IMR-90 (cell line): ENCODE data around the gene C1QL2. TPM values are rescaled to one million over a fixed set of nuclear protein-coding genes. Genes with fewer than 3 reads are reported as not detected.

Experiments used
- ATAC-seq: fragments of 200-7000 bp; cut with Tn5 transposase; 2 replicates; pipeline ENCODE4 v1.9.1; 2020; ENCODE audit warnings: low read depth, mild to moderate bottlenecking, moderate library complexity
- BruUV-seq: library from RNA; stranded (reverse); fragments of 400-500 nt; replicated peaks from 2 replicates; lab custom pipeline; 2021; lab: Mats Ljungman, UMichigan
- CTCF ChIA-PET: fragments of 300-600 bp; formaldehyde crosslinking; extraction: SDS; loops from one replicate; lab custom pipeline; 2021; ENCODE audit warnings: antibody characterized with exemption; lab: Yijun Ruan, JAX
- POLR2A ChIA-PET: fragments of 300-600 bp; sonication (Branson Sonifier 250); formaldehyde crosslinking; loops from one replicate; lab custom pipeline; 2022; ENCODE audit warnings: antibody characterized with exemption; ENCODE audit not compliant: unreplicated experiment; lab: Charles Lee
- DNase-seq: peaks from one replicate; pipeline ENCODE4 v3.0.0; 2013
- H2AFZ ChIP-seq: replicated peaks from 2 replicates; pipeline ENCODE3; 2013; ENCODE audit warnings: low read length, mild to moderate bottlenecking; ENCODE audit not compliant: poor library complexity
- H2AK5ac ChIP-seq: 2 replicates; pipeline ENCODE4 v1.6.1; 2013; ENCODE audit warnings: low read depth, low read length, inconsistent platforms
- H2AK9ac ChIP-seq: replicated peaks from 2 replicates; pipeline ENCODE3; 2013; ENCODE audit warnings: mild to moderate bottlenecking, low read depth, low read length, moderate library complexity; ENCODE audit not compliant: poor library complexity
- H2BK120ac ChIP-seq: 2 replicates; pipeline ENCODE4 v1.6.1; 2013; ENCODE audit warnings: low read depth, low read length, inconsistent platforms
- H2BK15ac ChIP-seq: 3 replicates; pipeline ENCODE4 v1.6.1; 2013; ENCODE audit warnings: low read depth, low read length, inconsistent platforms
- H2BK20ac ChIP-seq: 2 replicates; pipeline ENCODE4 v1.6.1; 2013; ENCODE audit warnings: low read depth, mild to moderate bottlenecking, inconsistent platforms, low read length, moderate library complexity
- H2BK5ac ChIP-seq: 2 replicates; pipeline ENCODE4 v1.6.1; 2013; ENCODE audit warnings: mild to moderate bottlenecking, low read depth, low read length, inconsistent platforms; ENCODE audit not compliant: poor library complexity, severe bottlenecking
- H3K14ac ChIP-seq: replicated peaks from 2 replicates; pipeline ENCODE4 v1.6.1; 2013; ENCODE audit warnings: low read depth, low read length, inconsistent platforms
- H3K18ac ChIP-seq: 2 replicates; pipeline ENCODE4 v1.6.1; 2013; ENCODE audit warnings: low read depth, low read length, control low read depth
- H3K23ac ChIP-seq: 2 replicates; pipeline ENCODE4 v1.6.1; 2013; ENCODE audit warnings: low read depth, low read length, inconsistent platforms
- H3K27ac ChIP-seq: 2 replicates; pipeline ENCODE4 v1.5.1; 2013; ENCODE audit warnings: mild to moderate bottlenecking, control low read depth, low read length; ENCODE audit not compliant: insufficient read depth
- H3K27me3 ChIP-seq: 2 replicates; pipeline ENCODE4 v1.6.1; 2013; ENCODE audit warnings: low read length; ENCODE audit not compliant: control insufficient read depth, insufficient read depth
- H3K36me3 ChIP-seq: 2 replicates; pipeline ENCODE4 v1.6.1; 2013; ENCODE audit warnings: low read length, mixed read lengths; ENCODE audit not compliant: control insufficient read depth, insufficient read depth
- H3K4ac ChIP-seq: 2 replicates; pipeline ENCODE4 v1.6.1; 2013; ENCODE audit warnings: low read depth, low read length, inconsistent platforms
- H3K4me1 ChIP-seq: 2 replicates; pipeline ENCODE4 v1.6.1; 2013; ENCODE audit warnings: low read length, mixed read lengths; ENCODE audit not compliant: control insufficient read depth, insufficient read depth
- H3K4me2 ChIP-seq: 2 replicates; pipeline ENCODE4 v1.6.1; 2013; ENCODE audit warnings: low read depth, mild to moderate bottlenecking, control low read depth, low read length, moderate library complexity
- H3K4me3 ChIP-seq: 2 replicates; pipeline ENCODE4 v1.5.1; 2013; ENCODE audit warnings: low read depth, mild to moderate bottlenecking, control low read depth, low read length, moderate library complexity; ENCODE audit not compliant: insufficient read depth
- H3K56ac ChIP-seq: 2 replicates; pipeline ENCODE4 v1.6.1; 2013; ENCODE audit warnings: low read length, inconsistent platforms; ENCODE audit not compliant: insufficient read depth; ENCODE audit errors: extremely low read depth
- H3K79me1 ChIP-seq, 2 experiments: 2 replicates each; pipeline ENCODE4 v1.6.1; 2013; ENCODE audit warnings: low read length in 2 of 2, inconsistent platforms in 1 of 2, low read depth in 1 of 2
- H3K9ac ChIP-seq: 2 replicates; pipeline ENCODE4 v1.6.1; 2013; ENCODE audit warnings: low read depth, low read length, control low read depth
- H3K9me1 ChIP-seq: 2 replicates; pipeline ENCODE4 v1.6.1; 2013; ENCODE audit warnings: low read length, inconsistent platforms; ENCODE audit not compliant: insufficient read depth
- H3K9me3 ChIP-seq: 2 replicates; pipeline ENCODE4 v1.6.1; 2013; ENCODE audit warnings: low read length; ENCODE audit not compliant: control insufficient read depth, insufficient read depth
- H4K20me1 ChIP-seq: 2 replicates; pipeline ENCODE4 v1.6.1; 2013; ENCODE audit warnings: low read length, inconsistent platforms; ENCODE audit not compliant: insufficient read depth
- H4K5ac ChIP-seq: 2 replicates; pipeline ENCODE4 v1.6.1; 2013; ENCODE audit warnings: mild to moderate bottlenecking, low read depth, low read length, control low read depth
- H4K8ac ChIP-seq, 2 experiments: 2 replicates each; pipeline ENCODE4 v1.6.1; 2013; ENCODE audit warnings: low read depth in 2 of 2, low read length in 2 of 2, control low read depth in 1 of 2, inconsistent platforms in 1 of 2
- H4K91ac ChIP-seq: 2 replicates; pipeline ENCODE4 v1.6.1; 2013; ENCODE audit warnings: low read depth, low read length, inconsistent platforms; ENCODE audit not compliant: insufficient read depth
- BHLHE40 ChIP-seq: fragments of 150-350 bp; IDR thresholded peaks from 2 replicates; pipeline ENCODE4 v1.6.1; 2016; ENCODE audit warnings: mild to moderate bottlenecking, low read depth, low read length
- CEBPB ChIP-seq: IDR thresholded peaks from 2 replicates; pipeline ENCODE4 v1.6.1; 2012; ENCODE audit warnings: low read depth, low read length, improper control_type of control experiment
- CHD1 ChIP-seq: IDR thresholded peaks from 2 replicates; pipeline ENCODE4 v1.6.1; 2012; ENCODE audit warnings: low read depth, low read length, improper control_type of control experiment
- CTCF ChIP-seq: conservative IDR thresholded peaks from 2 replicates; pipeline ENCODE4 v1.5.1; 2012; ENCODE audit warnings: mild to moderate bottlenecking, low read depth, low read length, improper control_type of control experiment
- ELK1 ChIP-seq: fragments of 150-350 bp; IDR thresholded peaks from 2 replicates; pipeline ENCODE4 v1.6.1; 2016; ENCODE audit warnings: low read depth, mild to moderate bottlenecking, low read length, moderate library complexity, borderline replicate concordance
- FOS ChIP-seq: fragments of 150-350 bp; IDR thresholded peaks from 2 replicates; pipeline ENCODE4 v1.6.1; 2016; ENCODE audit warnings: low read depth, low read length
- MAFK ChIP-seq: IDR thresholded peaks from 2 replicates; pipeline ENCODE4 v1.6.1; 2012; ENCODE audit warnings: low read depth, low read length, improper control_type of control experiment
- MAZ ChIP-seq: IDR thresholded peaks from 2 replicates; pipeline ENCODE4 v1.6.1; 2012; ENCODE audit warnings: low read depth, mild to moderate bottlenecking, low read length, improper control_type of control experiment, moderate library complexity, borderline replicate concordance
- NFE2L2 ChIP-seq: fragments of 150-350 bp; IDR thresholded peaks from 2 replicates; pipeline ENCODE4 v1.6.1; 2016; ENCODE audit warnings: low read depth, mild to moderate bottlenecking, low read length
- POLR2A ChIP-seq: IDR thresholded peaks from 2 replicates; pipeline ENCODE4 v1.6.1; 2012; ENCODE audit warnings: mild to moderate bottlenecking, low read depth, low read length
- RAD21 ChIP-seq: IDR thresholded peaks from 2 replicates; pipeline ENCODE4 v1.6.1; 2012; ENCODE audit warnings: low read length, improper control_type of control experiment
- RCOR1 ChIP-seq: IDR thresholded peaks from 2 replicates; pipeline ENCODE4 v1.6.1; 2012; ENCODE audit warnings: mild to moderate bottlenecking, low read length, improper control_type of control experiment; ENCODE audit not compliant: insufficient replicate concordance
- SMC3 ChIP-seq: fragments of 150-350 bp; IDR thresholded peaks from 2 replicates; pipeline ENCODE4 v1.6.1; 2016; ENCODE audit warnings: low read depth, mild to moderate bottlenecking, antibody characterized with exemption, low read length, moderate library complexity
- USF2 ChIP-seq: fragments of 150-350 bp; IDR thresholded peaks from 2 replicates; pipeline ENCODE4 v1.6.1; 2017; ENCODE audit warnings: mild to moderate bottlenecking, antibody characterized with exemption, low read length, low read depth
- WGBS, 2 experiments: methylation state at CpG; one replicate each; pipeline versions ENCODE4 v1.1.5 to v1.1.7; 2013; ENCODE audit warnings: missing lambda C conversion rate in 2 of 2; ENCODE audit not compliant: insufficient read length in 1 of 2; ENCODE audit errors: extremely low coverage in 2 of 2; 5-methylcytosine and 5-hydroxymethylcytosine counted together
- dilution Hi-C: fragments of 300-500 bp; cut with HindIII; formaldehyde crosslinking; loops from one replicate; pipeline ENCODE4 v1.14.3; 2018; ENCODE audit warnings: low sequenced_read_pairs; ENCODE audit not compliant: unreplicated experiment
- in situ Hi-C: fragments of 300-500 bp; cut with MboI; formaldehyde crosslinking; loops from 3 replicates; pipeline ENCODE4 v1.14.3; 2019; ENCODE audit warnings: low sequenced_read_pairs, inconsistent platforms, mixed read lengths
- intact Hi-C: fragments of 100-400 bp; cut with micrococcal nuclease; formaldehyde crosslinking; loops from 2 replicates; pipeline ENCODE4 v1.10.0; 2022
- polyA plus RNA-seq, 3 experiments: library from polyadenylated mRNA; depleted of rRNA; stranded (reverse); fragments of >200 nt; gene quantifications; 2 replicates each; pipeline ENCODE4 v1.2.3, GENCODE V29; 2012; ENCODE audit warnings: low replicate concordance in 1 of 3
- total RNA-seq: library from RNA; depleted of rRNA; stranded (reverse); fragments of >200 nt; gene quantifications from 2 replicates; pipeline ENCODE4 v1.2.3, GENCODE V29; 2012

The C1QL2 gene
- total and polyA plus RNA-seq, 2 of the 4 experiments (the other 2 are of a cell fraction) = not detected

GRCh38 chr2:119106301-119106897, 52.2 kb downstream of the C1QL2 start:
- no peaks in the 10 kb centered on the region for H3K27me3 ChIP-seq
- H4K8ac ChIP-seq = no peak overlapping the region
- intact Hi-C loops (loop anchor here (5.0 kb wide), 1 partner anchor 56 kb away; no protein-coding TSS in a partner anchor), in situ Hi-C loops (no loop called here), dilution Hi-C loops (no loop called here)
- no peak overlapping the region for H3K23ac ChIP-seq
- H3K4me1 ChIP-seq = no peaks in the 10 kb centered on the region
- POLR2A ChIA-PET = no interaction called here
- H4K20me1 ChIP-seq = no peaks in the 10 kb centered on the region
- H4K91ac ChIP-seq = no peak overlapping the region
- H3K36me3 ChIP-seq = no peaks in the 10 kb centered on the region
- CTCF ChIA-PET = no interaction called here
- no peak overlapping the region for H2BK15ac ChIP-seq
- H2AFZ ChIP-seq = no peak overlapping the region
- WGBS, 2 experiments = no CpG with 5 or more reads among the region's 5 CpGs
- H3K18ac ChIP-seq = no peak overlapping the region
- H3K14ac ChIP-seq = no peak overlapping the region
- H2AK5ac ChIP-seq = no peak overlapping the region
- no peak overlapping the region for H2BK20ac ChIP-seq
- H3K4me2 ChIP-seq = no peak overlapping the region
- no peak overlapping the region for H2BK120ac ChIP-seq
- ATAC-seq (no peak), DNase-seq (peak; percentile 33)
- BruUV-seq = no TSS peak
- no peak overlapping the region for H4K5ac ChIP-seq
- no peak overlapping the region for H3K4ac ChIP-seq
- H3K27ac ChIP-seq = no peak overlapping the region
- TF ChIP-seq POLR2A (no peak), RCOR1 (no peak), SMC3 (no peak), BHLHE40 (no peak), CTCF (no peak), MAZ (no peak), FOS (no peak), CEBPB (no peak), NFE2L2 (no peak), MAFK (no peak), ELK1 (no peak), USF2 (no peak), CHD1 (no peak), RAD21 (no peak)
- H3K9me1 ChIP-seq = no peaks in the 10 kb centered on the region
- no peak overlapping the region for H3K4me3 ChIP-seq
- no peak overlapping the region for H2AK9ac ChIP-seq
- no peak overlapping the region for H3K56ac ChIP-seq
- H2BK5ac ChIP-seq = no peak overlapping the region
- H3K9ac ChIP-seq = no peak overlapping the region
- H3K79me1 ChIP-seq = no peaks in the 10 kb centered on the region
- H3K9me3 ChIP-seq = no peaks in the 10 kb centered on the region; the same call in 1 of the 2 replicates
